ENCODE data around the gene KCNA2.

- TF ChIP-seq CTCF (IDR thresholded peaks at IDR 0.05) (no peak), POLR2A (IDR thresholded peaks at IDR 0.05) (no peak)
Observed at GRCh38 chr1:110600716-110601115, 5.4 kb downstream of the KCNA2 start.
